ENCODE measurements around the gene ABI1.
"Not testable (repeated sequence)": the region's sequence is repeated elsewhere in the genome, so short reads cannot be mapped to it uniquely, and the experiment has no call there.

ABI1 gene

DNA sequence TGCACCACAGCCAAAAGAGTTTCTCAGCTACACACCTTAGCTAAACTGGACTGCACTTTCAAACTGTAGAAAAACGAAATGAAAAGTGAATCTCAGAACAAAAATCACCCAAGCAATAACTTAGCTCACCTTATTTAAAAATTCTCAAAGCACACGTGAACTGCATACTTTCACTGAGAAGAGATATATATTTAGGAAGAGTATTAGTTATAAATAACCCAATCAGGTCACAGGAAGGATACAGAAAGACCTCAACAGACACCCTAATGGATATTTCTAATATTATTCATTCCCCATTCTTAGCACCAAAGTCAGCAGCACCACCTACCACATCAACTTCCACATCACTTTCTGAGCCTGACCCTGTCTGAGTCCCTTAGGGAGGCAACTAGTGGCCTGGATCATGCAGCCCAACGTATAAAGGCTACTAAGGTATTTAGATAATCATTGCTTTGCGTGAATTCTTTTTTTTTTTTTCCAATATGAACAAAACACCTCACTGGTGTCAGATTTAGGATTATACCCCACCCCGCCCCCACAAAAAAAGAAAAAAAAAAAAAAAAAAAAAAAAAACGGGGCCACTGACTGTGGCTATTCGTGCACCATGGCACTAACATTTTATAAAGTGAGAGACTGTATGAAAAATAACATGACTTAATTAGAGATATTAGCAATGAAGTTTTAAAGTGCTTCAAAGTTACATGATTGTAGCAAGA, 2.6 kb downstream of the ABI1 start:
- no peaks in the 10 kb centered on the region for H3K36me3 ChIP-seq (ENCODE audit: control insufficient read depth, insufficient read depth, low read length)
- TF ChIP-seq, protein P1, sequence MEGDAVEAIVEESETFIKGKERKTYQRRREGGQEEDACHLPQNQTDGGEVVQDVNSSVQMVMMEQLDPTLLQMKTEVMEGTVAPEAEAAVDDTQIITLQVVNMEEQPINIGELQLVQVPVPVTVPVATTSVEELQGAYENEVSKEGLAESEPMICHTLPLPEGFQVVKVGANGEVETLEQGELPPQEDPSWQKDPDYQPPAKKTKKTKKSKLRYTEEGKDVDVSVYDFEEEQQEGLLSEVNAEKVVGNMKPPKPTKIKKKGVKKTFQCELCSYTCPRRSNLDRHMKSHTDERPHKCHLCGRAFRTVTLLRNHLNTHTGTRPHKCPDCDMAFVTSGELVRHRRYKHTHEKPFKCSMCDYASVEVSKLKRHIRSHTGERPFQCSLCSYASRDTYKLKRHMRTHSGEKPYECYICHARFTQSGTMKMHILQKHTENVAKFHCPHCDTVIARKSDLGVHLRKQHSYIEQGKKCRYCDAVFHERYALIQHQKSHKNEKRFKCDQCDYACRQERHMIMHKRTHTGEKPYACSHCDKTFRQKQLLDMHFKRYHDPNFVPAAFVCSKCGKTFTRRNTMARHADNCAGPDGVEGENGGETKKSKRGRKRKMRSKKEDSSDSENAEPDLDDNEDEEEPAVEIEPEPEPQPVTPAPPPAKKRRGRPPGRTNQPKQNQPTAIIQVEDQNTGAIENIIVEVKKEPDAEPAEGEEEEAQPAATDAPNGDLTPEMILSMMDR (IDR thresholded peaks at IDR 0.05; ENCODE audit: insufficient read depth, low read length, poor library complexity, severe bottlenecking): no peak
- DNase-seq (ENCODE audit: extremely low read depth, insufficient read length): peak; percentile 46
- peak overlapping the region; percentile 94 for H3K4me3 ChIP-seq (replicated peaks; ENCODE audit: low read depth, low read length)
- no peaks in the 10 kb centered on the region for H3K27me3 ChIP-seq (replicated peaks; ENCODE audit: control insufficient read depth, insufficient read depth, low read length)

- not testable (repeated sequence) for H3K27me3 ChIP-seq (replicated peaks; ENCODE audit: control insufficient read depth, insufficient read depth, low read length); H3K36me3 ChIP-seq (ENCODE audit: control insufficient read depth, insufficient read depth, low read length)
- peak overlapping the region; percentile 29 for H3K4me3 ChIP-seq (replicated peaks; ENCODE audit: low read depth, low read length)
- peak; percentile 44 for DNase-seq (ENCODE audit: extremely low read depth, insufficient read length)
Observed at GRCh38 chr10:26857553-26857952, 3.2 kb downstream of the ABI1 start.

DNA sequence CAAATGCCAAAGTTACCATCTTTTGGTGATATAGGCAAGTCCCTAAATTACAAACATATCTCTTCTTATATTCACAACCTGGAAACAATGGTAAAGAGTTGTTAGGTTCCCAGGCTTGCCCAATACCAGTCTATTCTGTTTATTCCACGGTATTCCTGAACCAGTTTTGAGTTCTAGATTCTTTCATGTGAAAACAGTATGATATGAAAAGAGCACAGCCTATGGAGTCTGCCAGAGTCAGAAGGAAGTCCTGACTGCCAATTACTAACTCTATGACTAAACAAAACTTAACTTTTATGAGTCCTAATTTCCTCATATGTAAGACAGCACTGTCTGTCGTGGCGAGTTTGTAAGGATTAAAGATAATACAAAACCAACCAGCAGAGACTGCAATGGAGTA, 5.6 kb downstream of the ABI1 start:
- H3K4me3 ChIP-seq (replicated peaks; ENCODE audit: low read depth, low read length): no peak overlapping the region
- no peak for DNase-seq (ENCODE audit: extremely low read depth, insufficient read length)
- H3K27me3 ChIP-seq (replicated peaks; ENCODE audit: control insufficient read depth, insufficient read depth, low read length): no peaks in the 10 kb centered on the region
- no peaks in the 10 kb centered on the region for H3K36me3 ChIP-seq (ENCODE audit: control insufficient read depth, insufficient read depth, low read length)
- TF ChIP-seq, protein P1 (IDR thresholded peaks at IDR 0.05; ENCODE audit: insufficient read depth, low read length, poor library complexity, severe bottlenecking): no peak

- TF ChIP-seq, protein P1 (IDR thresholded peaks at IDR 0.05; ENCODE audit: insufficient read depth, low read length, poor library complexity, severe bottlenecking): no peak
- Histone ChIP-seq H3K4me3 (replicated peaks; ENCODE audit: low read depth, low read length) (no peak overlapping the region), H3K36me3 (ENCODE audit: control insufficient read depth, insufficient read depth, low read length) (no peaks in the 10 kb centered on the region), H3K27me3 (replicated peaks; ENCODE audit: control insufficient read depth, insufficient read depth, low read length) (no peaks in the 10 kb centered on the region)
- DNase-seq (ENCODE audit: extremely low read depth, insufficient read length): no peak
Observed at GRCh38 chr10:26854524-26854923, 6.2 kb downstream of the ABI1 start.

- no peaks in the 10 kb centered on the region; the same call in 1 of the 2 replicates for H3K36me3 ChIP-seq (ENCODE audit: control insufficient read depth, insufficient read depth, low read length)
- no peak overlapping the region for H3K4me3 ChIP-seq (replicated peaks; ENCODE audit: low read depth, low read length)
- no peak for DNase-seq (ENCODE audit: extremely low read depth, insufficient read length)
- H3K27me3 ChIP-seq (replicated peaks; ENCODE audit: control insufficient read depth, insufficient read depth, low read length): no peaks in the 10 kb centered on the region
- TF ChIP-seq, protein P1 (IDR thresholded peaks at IDR 0.05; ENCODE audit: insufficient read depth, low read length, poor library complexity, severe bottlenecking): no peak
Observed at GRCh38 chr10:26844396-26844975, 16.3 kb downstream of the ABI1 start.

- no peaks in the 10 kb centered on the region; the same call in 1 of the 2 replicates for H3K36me3 ChIP-seq (ENCODE audit: control insufficient read depth, insufficient read depth, low read length)
- H3K4me3 ChIP-seq (replicated peaks; ENCODE audit: low read depth, low read length): no peak overlapping the region
- no peaks in the 10 kb centered on the region for H3K27me3 ChIP-seq (replicated peaks; ENCODE audit: control insufficient read depth, insufficient read depth, low read length)
- TF ChIP-seq, protein P1 (IDR thresholded peaks at IDR 0.05; ENCODE audit: insufficient read depth, low read length, poor library complexity, severe bottlenecking): no peak
- no peak for DNase-seq (ENCODE audit: extremely low read depth, insufficient read length)
Observed at GRCh38 chr10:26843736-26844135, 17.0 kb downstream of the ABI1 start.
